Measurements from ENCODE around the gene ZBTB16.

DNA sequence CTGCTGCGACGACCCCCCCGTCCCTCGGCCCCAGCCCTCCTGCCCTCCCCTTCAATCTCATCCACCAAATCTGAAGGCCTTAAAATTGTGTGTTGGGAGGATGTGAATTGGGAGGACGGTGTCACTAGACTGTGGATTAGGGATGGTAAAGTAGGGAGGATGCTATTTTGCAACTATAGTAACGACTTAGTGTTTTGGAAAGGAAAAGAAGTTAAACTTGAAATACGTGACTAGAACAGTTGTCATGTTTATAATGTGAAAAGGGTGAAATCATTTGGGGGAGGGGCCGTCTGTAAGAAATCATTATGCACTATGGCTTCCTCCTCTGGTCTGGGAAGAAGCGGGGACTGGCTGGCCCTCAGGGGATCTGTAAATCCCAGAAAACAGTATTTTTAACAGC, 193.3 kb downstream of the ZBTB16 start:
- TF ChIP-seq SUZ12 (IDR thresholded peaks at IDR 0.05) (no peak), BHLHE40 (IDR thresholded peaks at IDR 0.05; ENCODE audit: borderline replicate concordance) (no peak)

Data from HEK293T (cell line).